HepG2 (cell line): Measurements from ENCODE around the gene CLIC6. TPM values are rescaled to one million over a fixed set of nuclear protein-coding genes. Genes with fewer than 3 reads are reported as not detected.
A peak's percentile ranks its signal among the peaks of the same experiment; 100 is the strongest.

ENCODE experiments used
- ATAC-seq: fragments of 200-7000 bp; cut with Tn5 transposase; 3 replicates; pipeline ENCODE4 v1.9.1; 2020; ENCODE audit warnings: mild to moderate bottlenecking, moderate library complexity
- BruUV-seq: library from RNA; stranded (reverse); fragments of 400-500 nt; replicated peaks from 2 replicates; lab custom pipeline; 2021; lab: Mats Ljungman, UMichigan
- CTCF ChIA-PET: fragments of 300-600 bp; formaldehyde crosslinking; extraction: SDS; loops from one replicate; lab custom pipeline; 2021; ENCODE audit warnings: low total read pairs, inconsistent platforms, low intra/inter-chr PET ratio; lab: Yijun Ruan, JAX
- POLR2A ChIA-PET: fragments of 350-600 bp; sonication (Branson Sonifier 250); formaldehyde crosslinking; loops from one replicate; lab custom pipeline; 2020; ENCODE audit warnings: antibody characterized with exemption, inconsistent platforms; lab: Yijun Ruan, JAX
- DNase-seq: peaks from one replicate; pipeline ENCODE4 v3.0.0-alpha.2; 2015; ENCODE audit warnings: low spot score
- FAIRE-seq: peaks from 3 replicates; lab custom pipeline; 2011; peaks lifted over from hg19 to GRCh38; lab: Jason Lieb, UNC
- H2AFZ ChIP-seq: one replicate; pipeline ENCODE4 v1.6.1; 2011; ENCODE audit warnings: low read length, inconsistent platforms
- H3K27ac ChIP-seq: fragments of 300-600 bp; 3 replicates; pipeline ENCODE4 v1.8.0; 2011; ENCODE audit warnings: mixed run types, mild to moderate bottlenecking, mixed read lengths, low read length, inconsistent platforms; ENCODE audit not compliant: insufficient read depth; ENCODE audit errors: extremely low read length
- H3K27me3 ChIP-seq, 2 experiments: fragments of 200-600 bp in 1 of 2; 2 replicates in 1 of 2; 3 replicates in 1 of 2; pipeline versions ENCODE4 v1.6.0 to v1.8.0; 2011; ENCODE audit warnings: low read length in 2 of 2, mild to moderate bottlenecking in 2 of 2, moderate library complexity in 2 of 2, inconsistent platforms in 1 of 2; ENCODE audit not compliant: insufficient read depth in 2 of 2, control insufficient read depth in 1 of 2
- H3K36me3 ChIP-seq, 2 experiments: fragments of 200-600 bp in 1 of 2; replicated peaks in 1 of 2; 2 replicates in 1 of 2; 3 replicates in 1 of 2; pipeline versions ENCODE4 v1.5.1 to v1.8.0; 2011; ENCODE audit warnings: low read length in 2 of 2, inconsistent platforms in 1 of 2; ENCODE audit not compliant: insufficient read depth in 2 of 2, control insufficient read depth in 1 of 2
- H3K4me1 ChIP-seq: 2 replicates; pipeline ENCODE4 v1.5.1; 2012; ENCODE audit warnings: low read length, inconsistent platforms; ENCODE audit not compliant: insufficient read depth
- H3K4me2 ChIP-seq: 2 replicates; pipeline ENCODE4 v1.6.0; 2011; ENCODE audit warnings: low read depth, low read length, inconsistent platforms
- H3K4me3 ChIP-seq, 3 experiments: fragments of 200-600 bp in 1 of 3; sonication (generic), shearing (Covaris generic) in 1 of 3; replicated peaks in 1 of 3; 2 replicates each; pipeline ENCODE4 v1.5.1; 2011 to 2016; ENCODE audit warnings: low read length in 3 of 3, inconsistent platforms in 2 of 3, low read depth in 2 of 3, mild to moderate bottlenecking in 2 of 3, control low read depth in 1 of 3, mixed read lengths in 1 of 3; ENCODE audit not compliant: insufficient read depth in 1 of 3
- H3K79me2 ChIP-seq: one replicate; pipeline ENCODE4 v1.6.1; 2011; ENCODE audit warnings: low read length, inconsistent platforms; ENCODE audit not compliant: insufficient read depth
- H3K9ac ChIP-seq: 2 replicates; pipeline ENCODE4 v1.6.0; 2011; ENCODE audit warnings: mild to moderate bottlenecking, low read depth, low read length, inconsistent platforms; ENCODE audit not compliant: insufficient read depth
- H3K9me3 ChIP-seq: 2 replicates; pipeline ENCODE4 v1.5.1; 2012; ENCODE audit warnings: mild to moderate bottlenecking, low read length
- H4K20me1 ChIP-seq: 2 replicates; pipeline ENCODE4 v1.6.0; 2011; ENCODE audit warnings: inconsistent platforms, mild to moderate bottlenecking, low read length, moderate library complexity; ENCODE audit not compliant: insufficient read depth
- EZH2 ChIP-seq: conservative IDR thresholded peaks from 2 replicates; pipeline ENCODE4 v1.6.1; 2012; ENCODE audit warnings: mild to moderate bottlenecking, low read depth, low read length, moderate library complexity
- FLYWCH1 ChIP-seq: sonication (generic); formaldehyde crosslinking; IDR thresholded peaks from 2 replicates; pipeline ENCODE4 v1.8.1; 2023; ENCODE audit warnings: mild to moderate bottlenecking, missing genetic modification reagents
- KAT8 ChIP-seq: IDR thresholded peaks from 2 replicates; pipeline ENCODE4 v1.6.1; 2016; ENCODE audit warnings: missing genetic modification reagents, missing compliant biosample characterization
- NFYC ChIP-seq: IDR thresholded peaks from 2 replicates; pipeline ENCODE4 v1.6.1; 2016; ENCODE audit warnings: missing genetic modification reagents, missing compliant biosample characterization
- SNAPC2 ChIP-seq: sonication (generic); formaldehyde crosslinking; IDR thresholded peaks from 2 replicates; pipeline ENCODE4 v1.8.1; 2022; ENCODE audit warnings: mild to moderate bottlenecking, missing genetic modification reagents
- ZNF343 ChIP-seq: sonication (generic); formaldehyde crosslinking; IDR thresholded peaks from 2 replicates; pipeline ENCODE4 v1.4.0; 2020; ENCODE audit warnings: mild to moderate bottlenecking, missing genetic modification reagents
- ZNF441 ChIP-seq: sonication (generic); formaldehyde crosslinking; IDR thresholded peaks from 2 replicates; pipeline ENCODE4 v1.7.0; 2021; ENCODE audit warnings: missing genetic modification reagents, borderline replicate concordance
- WGBS: methylation state at CpG from one replicate; pipeline ENCODE4 v1.1.6; 2017; ENCODE audit warnings: low lambda C conversion rate; 5-methylcytosine and 5-hydroxymethylcytosine counted together
- in situ Hi-C: cut with HindIII; loops from 2 replicates; pipeline ENCODE4 v1.10.0; 2017; ENCODE audit warnings: low pct_unique_long_range_greater_than_20kb; ENCODE audit not compliant: extremely low pct_ligation_motif_present
- intact Hi-C: fragments of 100-400 bp; cut with micrococcal nuclease; formaldehyde crosslinking; loops from one replicate; pipeline ENCODE4 v1.10.0; 2022; ENCODE audit not compliant: unreplicated experiment
- polyA plus RNA-seq, 8 experiments: library from polyadenylated mRNA; depleted of rRNA in 3 of 8; stranded (reverse) in 7 of 8; unstranded in 1 of 8; fragments of >200 nt; fragmentation: Illumina TruSeq in 4 of 8; extraction: Trizol in 4 of 8; gene quantifications; 2 replicates each; pipeline versions ENCODE4 v1.2.1 to v1.2.3, GENCODE V29; 2011 to 2016; ENCODE audit warnings: low read depth in 4 of 8, missing spikeins in 1 of 8, mixed read lengths in 1 of 8; ENCODE audit not compliant: insufficient read depth in 1 of 8
- total RNA-seq, 5 experiments: library from RNA; depleted of rRNA; stranded (reverse); fragments of >200 nt; fragmentation: Illumina TruSeq; extraction: Trizol; gene quantifications; 2 replicates each; pipeline ENCODE4 v1.2.3, GENCODE V29; 2016; ENCODE audit warnings: low read depth in 1 of 5
- TF ChIP-seq, protein P1 (sequence below): IDR thresholded peaks from 2 replicates; pipeline ENCODE4 v1.6.1; 2016; ENCODE audit warnings: mild to moderate bottlenecking

Gene CLIC6
- total and polyA plus RNA-seq, 2 of the 13 experiments (the other 11 are each of a cell fraction or from before 2014, with no cell fraction given), result not detected

- no peaks in the 10 kb centered on the region for H3K27me3 ChIP-seq
- H3K9ac ChIP-seq, result no peak overlapping the region
- intact Hi-C loops, result no loop called here
- FAIRE-seq, result no peak
- WGBS, result 29% methylated on average over 1 of the region's 1 CpG
- H2AFZ ChIP-seq, result no peak overlapping the region
- no TSS peak for BruUV-seq
- H3K4me2 ChIP-seq, result no peak overlapping the region
- no peaks in the 10 kb centered on the region for H3K79me2 ChIP-seq
- no peaks in the 10 kb centered on the region for H3K36me3 ChIP-seq
- POLR2A ChIA-PET, result no interaction called here
- TF ChIP-seq FLYWCH1 (CRISPR knock-in tag) (no peak), SNAPC2 (no peak), ZNF343 (CRISPR knock-in tag) (no peak), ZNF441 (CRISPR knock-in tag) (no peak), KAT8 (no peak)
- TF ChIP-seq, protein P1, sequence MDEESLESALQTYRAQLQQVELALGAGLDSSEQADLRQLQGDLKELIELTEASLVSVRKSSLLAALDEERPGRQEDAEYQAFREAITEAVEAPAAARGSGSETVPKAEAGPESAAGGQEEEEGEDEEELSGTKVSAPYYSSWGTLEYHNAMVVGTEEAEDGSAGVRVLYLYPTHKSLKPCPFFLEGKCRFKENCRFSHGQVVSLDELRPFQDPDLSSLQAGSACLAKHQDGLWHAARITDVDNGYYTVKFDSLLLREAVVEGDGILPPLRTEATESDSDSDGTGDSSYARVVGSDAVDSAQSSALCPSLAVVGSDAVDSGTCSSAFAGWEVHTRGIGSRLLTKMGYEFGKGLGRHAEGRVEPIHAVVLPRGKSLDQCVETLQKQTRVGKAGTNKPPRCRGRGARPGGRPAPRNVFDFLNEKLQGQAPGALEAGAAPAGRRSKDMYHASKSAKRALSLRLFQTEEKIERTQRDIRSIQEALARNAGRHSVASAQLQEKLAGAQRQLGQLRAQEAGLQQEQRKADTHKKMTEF (CRISPR knock-in tag), result no peak
- TF ChIP-seq, all 625 proteins: peak for 0
- no peaks in the 10 kb centered on the region for H3K4me1 ChIP-seq
- CTCF ChIA-PET, result no interaction called here
- no peak overlapping the region for H3K27ac ChIP-seq
- ATAC-seq (no peak), DNase-seq (no peak)
- no peaks in the 10 kb centered on the region for H4K20me1 ChIP-seq
- no peak overlapping the region for H3K4me3 ChIP-seq
- H3K9me3 ChIP-seq, result no peaks in the 10 kb centered on the region
- in situ Hi-C loops, result no loop called here
These were observed 29.5 kb upstream of the CLIC6 start for GRCh38 chr21:34639250-34639649.

- DNase-seq (no peak), ATAC-seq (no peak), FAIRE-seq (no peak)
- TF ChIP-seq NFYC (CRISPR knock-in tag), result no peak
- TF ChIP-seq EZH2, result no peak
- no peak overlapping the region for H2AFZ ChIP-seq
- H3K27me3 ChIP-seq, result no peaks in the 10 kb centered on the region
- no TSS peak for BruUV-seq
- CTCF ChIA-PET, result no interaction called here
- H3K9ac ChIP-seq, result no peak overlapping the region
- H3K36me3 ChIP-seq, result no peaks in the 10 kb centered on the region
- no peak overlapping the region for H3K4me3 ChIP-seq
- WGBS, result 17% methylated on average over 9 of the region's 9 CpGs
- POLR2A ChIA-PET, result no interaction called here
- H3K9me3 ChIP-seq, result no peaks in the 10 kb centered on the region
- intact Hi-C loops, result no loop called here
- H3K4me2 ChIP-seq, result 0 out of 2 replicates have a peak overlapping the region, but pooled peaks have one; percentile 20
- no peaks in the 10 kb centered on the region for H4K20me1 ChIP-seq
- no peaks in the 10 kb centered on the region for H3K79me2 ChIP-seq
- in situ Hi-C loops, result no loop called here
- H3K4me1 ChIP-seq, result peaks cover 6% of the 10 kb centered on the region
- H3K27ac ChIP-seq, result no peak overlapping the region
These were observed 28.7 kb upstream of the CLIC6 start for GRCh38 chr21:34639882-34640788.
